ENCODE data around the gene DUSP9.
"Not testable (repeated sequence)": the region's sequence is repeated elsewhere in the genome, so short reads cannot be mapped to it uniquely, and the experiment has no call there.

The DUSP9 gene, protein sequence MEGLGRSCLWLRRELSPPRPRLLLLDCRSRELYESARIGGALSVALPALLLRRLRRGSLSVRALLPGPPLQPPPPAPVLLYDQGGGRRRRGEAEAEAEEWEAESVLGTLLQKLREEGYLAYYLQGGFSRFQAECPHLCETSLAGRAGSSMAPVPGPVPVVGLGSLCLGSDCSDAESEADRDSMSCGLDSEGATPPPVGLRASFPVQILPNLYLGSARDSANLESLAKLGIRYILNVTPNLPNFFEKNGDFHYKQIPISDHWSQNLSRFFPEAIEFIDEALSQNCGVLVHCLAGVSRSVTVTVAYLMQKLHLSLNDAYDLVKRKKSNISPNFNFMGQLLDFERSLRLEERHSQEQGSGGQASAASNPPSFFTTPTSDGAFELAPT

GRCh38 chrX:153646620-153647373, at the start of gene DUSP9:
Gene DUSP9, plus strand, starts transcription at chrX:153647203. Its CDS starts 751 bp downstream, at chrX:153647954.
- peak in 1 of 4 experiments; percentile 15 for DNase-seq

GRCh38 chrX:153598541-153599191, 48.3 kb upstream of the DUSP9 start, which contains the start of gene CCNQ:
Gene CCNQ, minus strand, starts transcription at chrX:153599139. Its CDS starts 66 bp downstream, at chrX:153599073.
- DNase-seq = no peak

DNA sequence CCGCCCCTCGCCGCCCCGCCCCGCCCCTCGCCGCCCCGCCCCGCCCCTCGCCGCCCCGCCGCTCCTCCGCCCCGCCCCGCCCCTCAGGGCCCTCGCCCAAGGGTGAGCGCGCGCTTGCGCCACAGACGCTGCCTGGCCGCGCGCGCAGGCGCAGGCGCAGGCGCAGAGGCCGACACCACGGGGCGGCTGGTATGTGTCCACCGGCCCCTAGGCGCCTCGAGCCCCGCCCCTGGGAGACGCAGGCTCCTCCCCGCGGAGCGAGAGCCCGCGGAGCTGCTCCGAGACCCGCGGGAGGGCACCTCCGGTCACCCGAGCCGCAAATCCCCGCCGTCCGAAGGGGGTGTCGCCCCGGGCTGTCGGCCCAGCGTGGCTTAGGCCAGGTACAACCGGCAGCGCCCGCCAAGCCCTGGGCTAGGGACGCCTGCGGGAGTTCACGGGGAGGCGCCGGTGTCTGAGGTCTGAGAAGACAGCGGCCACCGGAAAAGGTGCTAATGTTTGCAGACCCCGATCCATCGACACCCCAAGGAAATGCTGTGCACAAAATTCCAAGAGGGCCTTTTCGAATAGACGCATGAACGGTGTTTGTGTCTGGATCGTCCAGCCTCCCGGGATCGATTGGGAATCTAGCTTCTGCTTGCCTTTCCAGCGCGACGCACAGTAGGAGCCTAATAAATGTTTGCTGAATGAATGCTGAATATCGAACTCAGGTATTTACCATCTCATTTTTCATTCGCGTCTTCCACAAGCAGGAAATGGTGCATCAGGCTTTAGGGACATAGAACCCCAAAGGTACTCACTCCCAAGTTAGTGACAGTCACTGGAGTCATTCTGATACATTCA, 47.6 kb upstream of the DUSP9 start:
- peak; percentile 31 to 82 (median 60) for DNase-seq

DNA sequence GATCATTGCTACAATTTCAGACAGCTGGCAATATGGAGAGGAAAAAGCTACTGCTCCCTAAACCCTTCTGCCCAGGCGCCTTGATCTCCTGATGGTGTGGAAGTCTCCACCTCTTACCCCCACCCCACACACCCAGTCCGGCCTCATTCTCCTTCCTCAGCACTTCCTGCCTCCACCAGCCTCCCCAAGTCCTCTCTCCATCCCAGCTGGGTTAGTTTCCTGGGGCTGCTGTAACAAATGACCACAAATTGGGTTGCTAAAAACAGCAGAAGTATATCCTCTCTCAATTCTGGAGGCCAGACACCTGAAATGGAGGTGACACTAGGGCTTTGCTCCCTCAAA, 47.0 kb upstream of the DUSP9 start:
- no peak for DNase-seq

DNA sequence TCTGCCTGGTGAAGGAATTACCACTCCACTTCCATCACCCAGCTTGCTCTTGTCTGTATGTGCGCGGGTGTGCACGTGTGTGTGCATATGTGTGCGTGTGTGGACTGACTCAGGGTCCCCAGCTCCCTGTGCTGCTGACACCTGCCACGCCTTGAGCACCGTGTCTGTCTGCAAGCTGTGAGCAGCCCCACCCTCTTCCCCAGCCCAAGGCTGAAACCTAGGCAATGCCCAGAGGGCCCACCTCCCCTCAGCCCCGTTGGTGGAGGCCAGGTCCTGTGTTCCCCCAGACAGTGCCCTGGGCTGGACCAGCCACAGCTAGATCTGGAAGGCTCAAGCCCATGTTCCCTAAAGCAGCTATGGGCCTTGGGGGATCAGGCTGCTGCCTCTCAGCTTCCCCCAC, 46.1 kb upstream of the DUSP9 start:
- DNase-seq = no peak

- DNase-seq = no peak
Observed at GRCh38 chrX:153601511-153602110, 45.4 kb upstream of the DUSP9 start.

- no peak for DNase-seq
Observed at GRCh38 chrX:153602601-153603000, 44.4 kb upstream of the DUSP9 start.

GRCh38 chrX:153603131-153603656, 43.8 kb upstream of the DUSP9 start:
- DNase-seq = no peak

DNA sequence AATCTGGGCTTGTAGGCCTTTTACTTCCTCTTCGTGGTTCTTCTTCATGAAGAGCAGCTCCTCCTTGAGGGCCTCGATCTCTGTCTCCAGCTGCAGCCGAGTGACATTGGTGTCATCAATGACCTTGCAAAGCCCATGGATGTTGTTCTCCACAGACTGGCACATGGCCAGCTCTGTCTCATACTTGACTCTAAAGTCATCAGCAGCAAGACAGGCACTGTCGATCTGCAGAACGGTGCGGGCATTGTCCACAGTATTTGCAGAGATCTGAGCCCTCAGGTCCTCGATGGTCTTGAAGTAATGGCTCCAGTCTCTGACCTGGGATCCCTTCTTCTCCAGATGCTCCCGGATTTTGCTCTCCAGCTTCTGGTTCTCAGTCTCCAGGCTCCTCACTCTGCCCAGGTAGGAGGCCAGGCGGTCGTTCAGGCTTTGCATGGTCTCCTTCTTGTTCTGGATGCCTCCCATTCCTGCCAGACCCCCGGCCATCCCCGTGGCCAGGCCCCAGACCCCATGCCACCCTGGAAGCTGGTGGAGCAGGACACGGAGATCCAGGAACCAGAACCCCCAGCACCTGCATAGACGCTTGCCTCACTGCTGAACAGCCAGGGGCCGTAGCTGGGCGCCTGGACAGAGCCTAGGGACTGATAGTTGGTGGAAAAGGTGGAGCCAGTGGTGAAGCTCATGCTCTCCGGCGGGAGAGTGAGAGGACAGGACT, 42.2 kb upstream of the DUSP9 start:
- DNase-seq = not testable (repeated sequence)

GRCh38 chrX:153606503-153606902, 40.5 kb upstream of the DUSP9 start:
- DNase-seq = no peak

DNA sequence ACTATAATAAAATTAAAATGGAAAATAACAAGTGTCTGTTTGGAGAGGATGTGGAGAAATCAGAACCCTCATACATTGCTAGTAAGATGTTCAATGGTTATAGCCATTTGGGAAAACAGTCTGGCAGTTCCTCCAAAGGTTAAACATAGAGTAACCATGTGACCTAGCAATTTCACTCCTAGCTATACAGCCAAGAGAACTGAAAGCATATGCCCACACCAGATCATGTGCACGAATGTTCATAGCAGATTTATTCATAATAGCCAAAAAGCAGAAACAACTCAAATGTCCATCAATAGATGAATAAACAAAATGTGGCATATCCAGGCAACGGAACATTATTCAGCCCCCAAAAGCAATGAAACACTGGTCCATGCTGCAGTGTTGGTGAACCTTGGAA, 38.6 kb upstream of the DUSP9 start:
- DNase-seq = no peak

DNA sequence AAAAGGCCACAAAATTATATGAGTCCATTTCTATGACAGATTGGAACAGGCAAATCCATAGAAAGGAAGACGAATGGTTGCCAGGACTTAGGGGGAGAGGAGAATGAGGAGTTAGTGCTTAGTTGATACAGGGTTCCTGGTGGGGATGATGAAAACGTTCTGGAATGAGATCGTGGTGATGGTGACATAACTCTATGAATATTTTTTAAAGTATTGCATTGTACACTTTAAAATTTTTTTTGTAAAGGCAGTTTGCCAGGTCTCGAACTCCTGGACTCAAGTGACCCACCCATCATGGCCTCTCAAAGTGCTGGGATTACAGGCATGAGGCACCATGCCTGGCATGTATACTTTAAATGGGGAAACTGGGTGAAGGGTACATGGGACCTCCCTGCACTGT, 38.2 kb upstream of the DUSP9 start:
- DNase-seq = no peak

GRCh38 chrX:153609917-153610835, 36.8 kb upstream of the DUSP9 start:
- DNase-seq = peak; percentile 42 to 76 (median 56)

DNA sequence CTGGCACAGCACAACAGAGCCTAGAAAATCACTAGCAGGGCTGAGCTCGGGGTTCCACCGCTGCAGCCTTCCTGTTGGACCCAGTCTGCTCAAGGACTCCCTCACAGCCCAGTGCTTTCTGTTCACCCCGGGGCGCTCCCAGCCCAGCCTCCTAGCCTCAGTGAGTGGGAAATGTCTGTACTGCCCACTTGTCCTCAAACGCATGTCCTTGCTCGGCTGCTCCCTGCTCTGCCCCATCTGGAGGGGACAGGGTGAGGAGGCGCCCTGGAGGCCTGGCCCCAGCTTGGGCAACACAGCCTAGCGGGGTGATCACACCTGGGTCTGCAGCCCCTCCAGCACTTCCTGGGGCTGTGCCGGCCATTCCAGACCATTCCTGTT, 36.2 kb upstream of the DUSP9 start:
- no peak for DNase-seq

DNA sequence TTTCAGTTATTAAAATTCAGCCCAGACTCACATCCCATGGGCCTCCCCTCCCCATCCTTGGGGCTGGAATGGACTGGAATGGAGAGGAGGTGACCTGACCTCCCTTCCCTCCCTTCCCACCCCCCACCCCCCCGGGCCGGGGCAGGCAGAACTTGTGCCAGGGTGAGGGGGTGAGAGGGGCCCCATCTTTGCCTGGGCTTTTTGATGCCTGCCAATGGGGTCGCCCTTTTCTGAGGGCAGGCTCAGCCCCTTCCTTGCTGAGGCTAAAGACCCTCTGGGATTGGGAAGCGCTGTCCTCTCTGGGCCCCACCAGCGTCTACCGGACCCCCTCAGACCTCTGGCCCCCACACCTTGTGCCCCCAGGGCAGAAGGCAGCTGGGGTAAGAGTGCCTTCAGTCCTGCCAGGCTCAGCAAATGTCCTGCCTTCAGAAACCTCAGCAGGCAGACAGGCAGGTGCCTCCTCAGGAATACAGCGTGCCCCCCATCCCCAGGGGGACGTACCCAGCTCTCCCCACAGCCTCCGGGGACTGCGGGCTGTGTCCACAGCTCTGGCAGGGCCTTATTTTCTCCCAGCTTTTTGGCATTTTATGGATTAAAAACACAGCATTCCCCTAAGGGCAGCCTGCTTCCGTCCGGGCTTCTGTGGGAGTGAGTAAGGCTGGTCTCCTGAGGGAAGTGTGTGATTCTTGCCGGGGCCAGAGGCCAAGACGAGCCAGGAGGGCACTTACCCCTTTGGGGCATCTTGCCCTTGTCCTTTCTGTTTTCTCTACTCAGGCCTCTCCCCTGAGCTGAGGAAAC, 35.5 kb upstream of the DUSP9 start:
- DNase-seq = no peak

- DNase-seq = no peak
Observed at GRCh38 chrX:153612413-153612812, 34.6 kb upstream of the DUSP9 start.

GRCh38 chrX:153614818-153615217, 32.2 kb upstream of the DUSP9 start:
- DNase-seq = no peak

DNA sequence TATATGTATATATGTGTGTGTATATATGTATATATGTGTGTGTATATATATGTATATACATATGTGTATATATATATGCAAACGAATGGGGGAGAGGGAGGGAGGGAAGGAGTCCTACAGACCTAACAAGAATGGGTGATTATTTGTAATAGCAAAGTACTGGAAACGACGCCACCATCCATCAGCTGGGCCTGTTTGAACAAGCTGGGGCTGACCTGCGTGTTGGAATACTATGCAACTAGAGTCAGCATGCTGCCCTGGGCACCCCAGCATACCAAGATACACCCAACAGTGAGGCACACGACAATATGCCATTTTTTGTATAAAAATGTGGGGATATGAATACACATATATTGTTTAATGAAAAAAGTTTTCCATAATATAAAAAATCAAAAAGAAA, 26.4 kb upstream of the DUSP9 start:
- DNase-seq = no peak

DNA sequence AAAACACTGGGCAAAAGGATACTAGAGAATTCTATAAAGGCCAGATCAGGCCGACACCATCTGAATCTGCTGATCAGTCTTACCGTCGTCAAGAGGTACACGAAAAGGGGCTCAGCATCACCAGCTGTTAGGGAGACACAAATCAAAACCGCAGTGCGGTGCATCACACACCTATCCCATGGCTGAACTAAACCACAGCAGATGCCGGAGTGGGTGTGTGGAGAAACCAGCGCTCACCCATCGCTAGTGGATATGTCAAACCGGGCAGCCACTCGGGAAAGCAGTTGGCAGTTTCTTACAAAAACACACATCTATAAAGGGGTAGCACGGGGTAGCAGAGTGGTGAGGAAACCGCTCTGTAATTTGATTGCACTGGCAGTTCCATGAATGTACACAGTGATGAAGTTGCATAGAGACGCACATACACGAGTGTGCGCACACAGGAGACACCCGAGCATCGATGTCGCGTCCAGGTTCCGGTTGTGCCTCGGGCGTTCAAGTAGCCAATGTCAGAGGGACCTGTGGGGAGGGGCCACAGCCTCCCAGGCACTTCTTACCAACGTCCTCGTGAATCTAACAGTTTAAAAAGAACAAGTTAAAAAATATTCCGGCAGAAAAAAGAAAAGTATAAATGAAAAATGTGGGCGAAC, 24.9 kb upstream of the DUSP9 start:
- DNase-seq = no peak

Measured in activated naive CD4-positive, alpha-beta T cell (primary cell).